ENCODE data around the gene PLCXD3. TPM values are rescaled to one million over a fixed set of nuclear protein-coding genes. Genes with fewer than 3 reads are reported as not detected.

PLCXD3 gene
- total and polyA plus RNA-seq, 2 of the 8 experiments (the other 6 are each of a cell fraction or from before 2014, with no cell fraction given): 0.03 to 0.07 TPM

DNA sequence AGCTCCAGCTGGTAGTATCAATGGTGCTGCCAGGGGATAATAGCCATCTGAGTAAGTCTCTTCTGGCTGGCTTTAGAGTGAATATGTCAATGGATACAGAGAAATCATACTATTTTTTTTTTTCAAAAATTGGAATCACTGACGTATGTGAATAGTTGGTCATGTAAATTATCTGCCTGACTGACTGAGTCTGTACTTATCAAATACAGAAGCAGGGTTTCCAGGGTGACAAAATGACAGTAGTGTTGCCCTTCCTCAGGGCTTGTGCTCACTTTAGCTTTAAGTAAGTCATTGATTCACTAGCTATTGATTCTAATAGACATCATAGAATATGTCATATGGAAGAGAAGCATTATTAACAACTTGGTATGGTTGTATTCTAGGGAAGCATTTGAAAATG lies 171.1 kb downstream of the PLCXD3 start:
- DNase-seq (ENCODE audit: low read depth in 1 of 2, low spot score in 2 of 2) (no peak), FAIRE-seq (no peak)
- CTCF ChIA-PET (ENCODE audit: partially characterized antibody): interaction anchor here (0.8 to 1.3 kb wide), 2 partner anchors 11 to 69 kb away, joined by 3 to 4 read pairs; no protein-coding TSS in a partner anchor
- Histone ChIP-seq H2AK5ac (ENCODE audit: low read depth, low read length) (no peak overlapping the region), H3K4me3 (ENCODE audit: extremely low read depth in 1 of 4, insufficient read depth in 2 of 4, low read depth in 3 of 4, low read length in 4 of 4) (no peak overlapping the region), H3K27ac (ENCODE audit: low read depth, low read length) (no peak overlapping the region), H3K4ac (replicated peaks; ENCODE audit: insufficient read length, low read depth, low read length) (no peak overlapping the region), H3K4me2 (ENCODE audit: insufficient read depth in 1 of 2, low read depth in 2 of 2, low read length in 2 of 2) (no peak overlapping the region), H4K91ac (replicated peaks; ENCODE audit: insufficient read length, low read length) (no peak overlapping the region), H3K9me3 (ENCODE audit: insufficient read depth in 2 of 2, low read depth in 1 of 2, low read length in 1 of 2) (no peaks in the 10 kb centered on the region), H2BK15ac (ENCODE audit: low read length) (no peak overlapping the region), H3K23me2 (ENCODE audit: low read depth, low read length) (no peaks in the 10 kb centered on the region), H2BK120ac (replicated peaks; ENCODE audit: low read depth, low read length) (no peak overlapping the region), H4K5ac (ENCODE audit: insufficient read length, low read depth, low read length) (no peak overlapping the region), H3K27me3 (replicated peaks in 1 of 4; ENCODE audit: control insufficient read depth in 3 of 4, extremely low read depth in 1 of 4, insufficient read depth in 3 of 4, low read length in 3 of 4) (no peaks in the 10 kb centered on the region), H3K36me3 (ENCODE audit: control insufficient read depth in 2 of 4, insufficient read depth in 4 of 4, low read length in 3 of 4) (no peaks in the 10 kb centered on the region), H2AFZ (ENCODE audit: low read length) (no peak overlapping the region), H3K79me2 (ENCODE audit: control insufficient read depth in 1 of 2, insufficient read depth in 2 of 2, low read length in 2 of 2) (no peaks in the 10 kb centered on the region), H3K23ac (ENCODE audit: insufficient read length) (no peak overlapping the region), H3K56ac (replicated peaks; ENCODE audit: insufficient read length, low read depth, low read length) (no peak overlapping the region), H3K18ac (ENCODE audit: extremely low read depth, low read length) (no peak overlapping the region), H3K9ac (replicated peaks in 1 of 4; ENCODE audit: extremely low read depth in 1 of 4, low read depth in 3 of 4, low read length in 3 of 4) (no peak overlapping the region), H2BK12ac (ENCODE audit: low read depth, low read length) (no peak overlapping the region), H3K4me1 (replicated peaks in 1 of 4; ENCODE audit: control insufficient read depth in 3 of 4, insufficient read depth in 4 of 4, low read length in 3 of 4) (peaks cover 0 to 5% (median under 1%) of the 10 kb centered on the region in 4 experiments; a peak in 2 of 7 replicates), H3K79me1 (ENCODE audit: low read depth, low read length) (no peaks in the 10 kb centered on the region), H2BK20ac (ENCODE audit: low read length) (no peak overlapping the region), H2BK5ac (ENCODE audit: low read depth, low read length) (no peak overlapping the region), H4K8ac (ENCODE audit: extremely low read depth, insufficient read depth, low read length) (no peak overlapping the region), H3K14ac (ENCODE audit: insufficient read length) (no peak overlapping the region), H4K20me1 (replicated peaks in 1 of 2; ENCODE audit: control insufficient read depth in 1 of 2, insufficient read depth in 2 of 2, low read length in 2 of 2) (no peaks in the 10 kb centered on the region)
- TF ChIP-seq ZNF274 (IDR thresholded peaks at IDR 0.05; ENCODE audit: borderline replicate concordance, extremely low read depth, low read length) (no peak), RBBP5 (IDR thresholded peaks at IDR 0.05; ENCODE audit: borderline replicate concordance, low read depth, low read length) (no peak), BCL11A (IDR thresholded peaks at IDR 0.05; ENCODE audit: low read depth in 2 of 2, low read length in 2 of 2) (no peak), GTF2F1 (IDR thresholded peaks at IDR 0.05; ENCODE audit: borderline replicate concordance, low read depth, low read length) (no peak), EGR1 (IDR thresholded peaks at IDR 0.05; ENCODE audit: borderline replicate concordance, low read depth, low read length) (no peak), CTBP2 (IDR thresholded peaks at IDR 0.05; ENCODE audit: borderline replicate concordance, insufficient read depth, insufficient read length, low read length) (no peak), SUZ12 (IDR thresholded peaks at IDR 0.05; ENCODE audit: low read length) (no peak), SRF (IDR thresholded peaks at IDR 0.05; ENCODE audit: low read depth, low read length) (no peak)
- TF ChIP-seq, protein P1, sequence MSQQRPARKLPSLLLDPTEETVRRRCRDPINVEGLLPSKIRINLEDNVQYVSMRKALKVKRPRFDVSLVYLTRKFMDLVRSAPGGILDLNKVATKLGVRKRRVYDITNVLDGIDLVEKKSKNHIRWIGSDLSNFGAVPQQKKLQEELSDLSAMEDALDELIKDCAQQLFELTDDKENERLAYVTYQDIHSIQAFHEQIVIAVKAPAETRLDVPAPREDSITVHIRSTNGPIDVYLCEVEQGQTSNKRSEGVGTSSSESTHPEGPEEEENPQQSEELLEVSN (IDR thresholded peaks at IDR 0.05): no peak
- TF ChIP-seq, protein P2, sequence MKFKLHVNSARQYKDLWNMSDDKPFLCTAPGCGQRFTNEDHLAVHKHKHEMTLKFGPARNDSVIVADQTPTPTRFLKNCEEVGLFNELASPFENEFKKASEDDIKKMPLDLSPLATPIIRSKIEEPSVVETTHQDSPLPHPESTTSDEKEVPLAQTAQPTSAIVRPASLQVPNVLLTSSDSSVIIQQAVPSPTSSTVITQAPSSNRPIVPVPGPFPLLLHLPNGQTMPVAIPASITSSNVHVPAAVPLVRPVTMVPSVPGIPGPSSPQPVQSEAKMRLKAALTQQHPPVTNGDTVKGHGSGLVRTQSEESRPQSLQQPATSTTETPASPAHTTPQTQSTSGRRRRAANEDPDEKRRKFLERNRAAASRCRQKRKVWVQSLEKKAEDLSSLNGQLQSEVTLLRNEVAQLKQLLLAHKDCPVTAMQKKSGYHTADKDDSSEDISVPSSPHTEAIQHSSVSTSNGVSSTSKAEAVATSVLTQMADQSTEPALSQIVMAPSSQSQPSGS (IDR thresholded peaks at IDR 0.05; ENCODE audit: low read length): no peak
- 56% methylated on average over 1 of the region's 1 CpG; no CpG with 5 or more reads in 1 of the 2 experiments for WGBS, 2 experiments (ENCODE audit: extremely low coverage in 1 of 2, insufficient coverage in 1 of 2, insufficient read length in 1 of 2, insufficient replicate concordance in 2 of 2, low coverage in 1 of 2, low lambda C conversion rate in 2 of 2, missing lambda C conversion rate in 1 of 2)
- POLR2A ChIA-PET (ENCODE audit: partially characterized antibody): no interaction called here
